WTC11 (cell line): ENCODE results near the gene CDKL2. TPM values are rescaled to one million over a fixed set of nuclear protein-coding genes. Genes with fewer than 3 reads are reported as not detected.

ENCODE experiments used
- ATAC-seq: fragments of 200-7000 bp; cut with Tn5 transposase; 2 replicates; pipeline ENCODE4 v1.10.0; 2021; ENCODE audit warnings: mild to moderate bottlenecking, moderate library complexity
- CTCF ChIA-PET: fragments of 300-600 bp; sonication (Branson Sonifier 250); formaldehyde crosslinking; loops from one replicate; lab custom pipeline; 2021; ENCODE audit warnings: antibody characterized with exemption; lab: Charles Lee
- POLR2A ChIA-PET: fragments of 350-600 bp; sonication (Branson Sonifier 250); formaldehyde crosslinking; loops from one replicate; lab custom pipeline; 2021; ENCODE audit warnings: antibody characterized with exemption; lab: Charles Lee
- DNase-seq: peaks from one replicate; pipeline ENCODE4 v3.0.0; 2021; ENCODE audit warnings: low spot score
- H3K27ac Mint-ChIP-seq: 2 replicates; pipeline ENCODE4 v1.8.0; 2021; ENCODE audit warnings: mixed read lengths
- H3K27me3 Mint-ChIP-seq: 2 replicates; pipeline ENCODE4 v1.8.0; 2021; ENCODE audit warnings: low read depth, mild to moderate bottlenecking, moderate library complexity, mixed read lengths
- H3K36me3 Mint-ChIP-seq: 2 replicates; pipeline ENCODE4 v1.8.0; 2021; ENCODE audit warnings: mixed read lengths
- H3K4me1 Mint-ChIP-seq: 2 replicates; pipeline ENCODE4 v1.8.0; 2022; ENCODE audit warnings: mixed read lengths
- H3K4me3 Mint-ChIP-seq: 2 replicates; pipeline ENCODE4 v1.8.0; 2021; ENCODE audit warnings: mild to moderate bottlenecking, moderate library complexity, mixed read lengths
- H3K9me3 Mint-ChIP-seq: 2 replicates; pipeline ENCODE4 v1.8.0; 2021; ENCODE audit warnings: mixed read lengths
- ATF1 ChIP-seq: sonication (generic); formaldehyde crosslinking; IDR thresholded peaks from 2 replicates; pipeline ENCODE4 v1.8.1; 2023; ENCODE audit warnings: mild to moderate bottlenecking, moderate library complexity, missing genetic modification reagents
- CREM ChIP-seq: sonication (generic); formaldehyde crosslinking; IDR thresholded peaks from 2 replicates; pipeline ENCODE4 v1.8.1; 2022; ENCODE audit warnings: mild to moderate bottlenecking, missing genetic modification reagents, moderate library complexity
- EMX1 ChIP-seq: fragments of 250-450 bp; sonication (Bioruptor Pico); IDR thresholded peaks from 2 replicates; pipeline ENCODE4 v1.8.0; 2021; ENCODE audit warnings: mild to moderate bottlenecking
- IRF2 ChIP-seq: sonication (generic); formaldehyde crosslinking; IDR thresholded peaks from 2 replicates; pipeline ENCODE4 v1.8.0; 2022; ENCODE audit warnings: low read depth, missing genetic modification reagents, borderline replicate concordance
- JUN ChIP-seq: sonication (generic); formaldehyde crosslinking; IDR thresholded peaks from 2 replicates; pipeline ENCODE4 v1.8.0; 2023; ENCODE audit warnings: mild to moderate bottlenecking, missing genetic modification reagents
- KAT7 ChIP-seq: sonication (generic); formaldehyde crosslinking; IDR thresholded peaks from 2 replicates; pipeline ENCODE4 v1.8.1; 2023; ENCODE audit warnings: missing genetic modification reagents, mild to moderate bottlenecking, borderline replicate concordance
- MLX ChIP-seq: sonication (generic); formaldehyde crosslinking; IDR thresholded peaks from 2 replicates; pipeline ENCODE4 v1.8.1; 2023; ENCODE audit warnings: mild to moderate bottlenecking, missing genetic modification reagents, moderate library complexity
- MXD4 ChIP-seq: fragments of 250-450 bp; sonication (Bioruptor Pico); IDR thresholded peaks from 2 replicates; pipeline ENCODE4 v1.8.0; 2021; ENCODE audit warnings: mild to moderate bottlenecking, moderate library complexity, borderline replicate concordance
- NR1H2 ChIP-seq: sonication (generic); formaldehyde crosslinking; IDR thresholded peaks from 2 replicates; pipeline ENCODE4 v1.9.0; 2021; ENCODE audit warnings: mild to moderate bottlenecking, moderate library complexity, missing genetic modification reagents
- PREB ChIP-seq: sonication (generic); formaldehyde crosslinking; IDR thresholded peaks from 2 replicates; pipeline ENCODE4 v1.8.1; 2022; ENCODE audit warnings: mild to moderate bottlenecking, missing genetic modification reagents, moderate library complexity, borderline replicate concordance
- SMAD4 ChIP-seq: sonication (generic); formaldehyde crosslinking; IDR thresholded peaks from 2 replicates; pipeline ENCODE4 v1.8.0; 2022; ENCODE audit warnings: mild to moderate bottlenecking, missing genetic modification reagents
- ZNF263 ChIP-seq: sonication (generic); formaldehyde crosslinking; IDR thresholded peaks from 2 replicates; pipeline ENCODE4 v1.8.1; 2022; ENCODE audit warnings: low read depth, mild to moderate bottlenecking, moderate library complexity, missing genetic modification reagents
- ZNF425 ChIP-seq: fragments of 250-450 bp; sonication (Bioruptor Pico); conservative IDR thresholded peaks from 2 replicates; pipeline ENCODE4 v1.9.0; 2021; ENCODE audit warnings: mild to moderate bottlenecking
- ZNF671 ChIP-seq: fragments of 250-450 bp; sonication (Bioruptor Pico); IDR thresholded peaks from 2 replicates; pipeline ENCODE4 v1.8.0; 2021; ENCODE audit warnings: mild to moderate bottlenecking
- total RNA-seq: library from RNA; stranded (reverse); gene quantifications from 3 replicates; pipeline ENCODE4 v1.2.3, GENCODE V29; 2021

Gene CDKL2
- total RNA-seq, 1 experiment from 2014 or later: 1.7 TPM

- ATAC-seq: peak; percentile 90
- Mint-ChIP-seq H3K27ac (peak overlapping the region; percentile 92), H3K4me3 (no peak overlapping the region), H3K4me1 (peaks cover 8% of the 10 kb centered on the region; the same call in 1 of the 2 replicates), H3K27me3 (no peaks in the 10 kb centered on the region), H3K9me3 (no peaks in the 10 kb centered on the region), H3K36me3 (peaks cover 75% of the 10 kb centered on the region)
- ChIA-PET CTCF (interaction anchor here (0.7 to 3.9 kb wide), 4 partner anchors 19 to 70 kb away, joined by 3 to 20 read pairs (median 4); partner anchors contain the start of gene USO1), POLR2A (interaction anchor here (2.3 kb wide), 1 partner anchor 70 kb away, joined by 11 read pairs; the partner anchor contains the start of gene USO1)
- TF ChIP-seq MLX (CRISPR knock-in tag) (no peak), KAT7 (CRISPR knock-in tag) (no peak), NR1H2 (no peak), ZNF263 (CRISPR knock-in tag) (no peak), JUN (CRISPR knock-in tag) (no peak), IRF2 (CRISPR knock-in tag) (no peak), CREM (CRISPR knock-in tag) (no peak)
- DNase-seq: no peak
Measured at GRCh38 chr4:75653845-75654503, 23.6 kb upstream of the CDKL2 start.

GRCh38 chr4:75644095-75644494 is 13.8 kb upstream of the CDKL2 start:
- Mint-ChIP-seq H3K9me3 (no peaks in the 10 kb centered on the region), H3K27ac (peak overlapping the region; percentile 33), H3K4me1 (no peaks in the 10 kb centered on the region), H3K4me3 (no peak overlapping the region), H3K36me3 (peaks cover 55% of the 10 kb centered on the region), H3K27me3 (no peaks in the 10 kb centered on the region)
- POLR2A ChIA-PET: interaction anchor here (1.2 kb wide), 1 partner anchor 80 kb away, joined by 3 read pairs; the partner anchor contains the start of gene USO1
- ATAC-seq: no peak
- TF ChIP-seq SMAD4 (CRISPR knock-in tag): no peak
- no peak for TF ChIP-seq MXD4
- no peak for TF ChIP-seq ZNF671
- TF ChIP-seq ZNF425 (CRISPR knock-in tag): 0 out of 2 replicates have a peak, but pooled peaks have one; percentile 37
- CTCF ChIA-PET: no interaction called here
- no peak for DNase-seq

GRCh38 chr4:75643651-75644050 is 13.3 kb upstream of the CDKL2 start:
- Mint-ChIP-seq H3K27me3 (no peaks in the 10 kb centered on the region), H3K9me3 (no peaks in the 10 kb centered on the region), H3K4me3 (no peak overlapping the region), H3K4me1 (peaks cover 3% of the 10 kb centered on the region; the same call in 1 of the 2 replicates), H3K36me3 (peaks cover 51% of the 10 kb centered on the region), H3K27ac (0 out of 2 replicates have a peak overlapping the region, but pooled peaks have one; percentile 33)
- no peak for DNase-seq
- ChIA-PET POLR2A (interaction anchor here (1.2 kb wide), 1 partner anchor 80 kb away, joined by 3 read pairs; the partner anchor contains the start of gene USO1), CTCF (no interaction called here)
- ATAC-seq: no peak
- TF ChIP-seq PREB (CRISPR knock-in tag): no peak

GRCh38 chr4:75639124-75639695 is 8.9 kb upstream of the CDKL2 start:
- DNase-seq: no peak
- H3K4me1 Mint-ChIP-seq: peaks cover 7% of the 10 kb centered on the region; the same call in 1 of the 2 replicates
- peak; percentile 23 for ATAC-seq
- TF ChIP-seq ATF1 (CRISPR knock-in tag): no peak
- 0 out of 2 replicates have a peak, but pooled peaks have one; percentile 25 for TF ChIP-seq EMX1 (CRISPR knock-in tag)
- TF ChIP-seq, all 79 proteins: peak for 1
- H3K27ac Mint-ChIP-seq: no peak overlapping the region
- ChIA-PET CTCF (interaction anchor here (1.1 to 1.9 kb wide), 3 partner anchors 9 to 209 kb away, joined by 3 to 6 read pairs (median 6); partner anchors contain the start of genes CDKL2 and USO1), POLR2A (interaction anchor here (0.6 to 2.0 kb wide), 2 partner anchors 11 to 85 kb away, joined by 4 to 8 read pairs; partner anchors contain the start of gene USO1)
- no peak overlapping the region for H3K4me3 Mint-ChIP-seq
- no peaks in the 10 kb centered on the region for H3K9me3 Mint-ChIP-seq
- H3K36me3 Mint-ChIP-seq: peaks cover 9% of the 10 kb centered on the region
- no peaks in the 10 kb centered on the region for H3K27me3 Mint-ChIP-seq
